Ramos (cell line): ENCODE results near the gene CTBP1.

Experiments used
- in situ Hi-C: fragments of 300-500 bp; cut with MboI; formaldehyde crosslinking; loops from one replicate; pipeline ENCODE4 v1.14.3; 2022; ENCODE audit warnings: low sequenced_read_pairs; ENCODE audit not compliant: unreplicated experiment

CTBP1 gene

DNA sequence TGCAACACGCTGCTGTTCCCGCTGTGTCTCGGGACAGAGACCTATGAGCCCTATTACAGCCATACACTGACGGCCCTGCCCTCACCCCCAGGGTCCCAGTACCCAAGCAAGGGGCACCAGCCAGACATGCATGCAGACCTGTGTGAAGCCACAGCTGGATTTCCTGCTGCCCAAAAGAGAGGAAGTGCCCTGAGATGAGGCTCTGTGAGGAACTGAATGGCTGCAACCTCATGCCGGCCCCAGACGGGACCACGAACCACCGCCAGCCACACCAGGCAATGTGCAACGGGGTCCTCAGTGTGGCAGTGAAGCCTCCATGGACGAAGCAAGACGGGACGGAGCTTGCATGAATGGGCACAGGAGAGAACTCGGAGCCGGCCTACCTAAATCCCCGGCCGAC, 21.1 kb downstream of the CTBP1 start:
- in situ Hi-C loops, result no loop called here

- in situ Hi-C loops, result no loop called here
Observed at GRCh38 chr4:1226598-1226997, 22.3 kb downstream of the CTBP1 start.

GRCh38 chr4:1226144-1226481, 22.8 kb downstream of the CTBP1 start:
- in situ Hi-C loops, result no loop called here

GRCh38 chr4:1225272-1226143, 23.4 kb downstream of the CTBP1 start:
- in situ Hi-C loops, result no loop called here

- in situ Hi-C loops, result no loop called here
Observed at GRCh38 chr4:1223841-1224809, 24.8 kb downstream of the CTBP1 start.

GRCh38 chr4:1222938-1223690, 25.8 kb downstream of the CTBP1 start:
- in situ Hi-C loops, result no loop called here

- in situ Hi-C loops, result no loop called here
Observed at GRCh38 chr4:1222036-1222789, 26.7 kb downstream of the CTBP1 start.

DNA sequence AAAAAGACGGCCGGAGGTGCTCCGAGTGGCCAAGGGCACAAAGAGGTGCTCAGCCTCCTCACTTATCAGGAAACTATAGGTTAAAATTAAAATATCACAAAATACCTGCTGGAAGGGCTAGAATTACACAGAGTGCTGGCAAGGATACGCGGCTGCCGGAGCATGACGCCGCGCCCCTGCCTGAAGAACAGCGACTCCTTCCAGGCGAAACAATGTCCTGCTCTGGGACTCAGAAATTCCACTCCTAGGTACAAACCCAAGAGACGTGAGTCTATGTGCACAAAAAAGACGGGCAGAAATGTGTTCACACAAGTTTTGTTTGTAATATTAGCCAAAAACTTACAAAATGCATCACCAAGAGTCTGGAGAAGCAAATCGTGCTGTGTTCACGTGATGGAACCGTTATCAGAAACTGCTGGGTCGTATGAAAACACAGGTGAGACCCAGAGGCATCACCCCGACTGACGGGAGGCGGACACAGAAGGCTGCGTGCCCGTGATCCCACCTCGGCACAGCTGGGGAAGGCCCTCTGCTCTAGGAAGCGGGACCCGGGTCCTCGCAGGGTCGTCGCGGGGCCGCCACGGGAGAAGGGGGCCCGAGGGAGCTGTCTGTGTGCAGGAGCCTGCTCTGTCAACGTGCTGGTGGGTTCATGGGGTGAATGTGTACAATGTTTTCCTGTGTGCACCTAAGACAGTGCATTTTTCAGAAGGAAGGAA, 27.6 kb downstream of the CTBP1 start:
- in situ Hi-C loops, result no loop called here

DNA sequence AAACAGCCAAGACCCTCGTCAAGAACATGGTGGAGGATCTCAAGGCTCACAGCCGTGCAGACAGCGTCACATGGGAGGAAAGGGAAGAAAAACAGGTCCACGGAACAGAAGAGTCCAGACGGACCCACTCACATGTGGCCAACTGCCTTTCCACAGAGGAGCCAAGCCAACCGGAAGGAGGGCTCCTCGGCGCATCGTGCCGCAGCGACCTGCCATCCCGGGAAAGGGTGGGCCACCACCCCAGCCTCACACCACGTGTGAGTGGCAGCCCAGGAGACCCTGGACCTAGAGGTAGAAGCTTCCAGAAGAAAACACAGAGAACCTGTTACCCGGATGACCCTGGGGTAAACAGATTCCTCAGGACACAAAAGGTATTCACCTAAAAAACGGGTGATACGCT, 28.4 kb downstream of the CTBP1 start:
- in situ Hi-C loops, result no loop called here

GRCh38 chr4:1219566-1219950, 29.4 kb downstream of the CTBP1 start:
- in situ Hi-C loops, result no loop called here

GRCh38 chr4:1218634-1219565, 30.0 kb downstream of the CTBP1 start:
- in situ Hi-C loops, result no loop called here

DNA sequence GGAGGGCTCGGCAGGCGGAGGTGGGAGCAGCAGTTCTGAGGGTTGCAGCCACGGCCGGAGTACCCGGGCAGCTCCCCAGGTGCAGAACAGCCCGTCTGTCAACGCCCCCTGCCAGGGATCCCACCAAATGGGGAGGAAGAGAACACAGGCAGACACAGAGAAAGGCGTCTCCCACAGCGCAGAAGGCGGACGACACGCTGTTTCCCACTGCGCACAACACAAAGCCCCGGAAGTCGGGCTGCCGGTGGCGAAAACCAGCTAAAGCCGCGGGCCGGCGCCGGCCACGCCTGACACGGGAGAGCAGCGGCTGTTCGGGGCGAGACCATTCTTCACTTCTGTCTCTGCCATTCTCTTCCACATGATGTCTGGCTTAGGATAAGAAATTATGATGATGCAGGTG, 31.6 kb downstream of the CTBP1 start:
- in situ Hi-C loops, result no loop called here

- in situ Hi-C loops, result no loop called here
Observed at GRCh38 chr4:1216869-1217294, 32.0 kb downstream of the CTBP1 start.

DNA sequence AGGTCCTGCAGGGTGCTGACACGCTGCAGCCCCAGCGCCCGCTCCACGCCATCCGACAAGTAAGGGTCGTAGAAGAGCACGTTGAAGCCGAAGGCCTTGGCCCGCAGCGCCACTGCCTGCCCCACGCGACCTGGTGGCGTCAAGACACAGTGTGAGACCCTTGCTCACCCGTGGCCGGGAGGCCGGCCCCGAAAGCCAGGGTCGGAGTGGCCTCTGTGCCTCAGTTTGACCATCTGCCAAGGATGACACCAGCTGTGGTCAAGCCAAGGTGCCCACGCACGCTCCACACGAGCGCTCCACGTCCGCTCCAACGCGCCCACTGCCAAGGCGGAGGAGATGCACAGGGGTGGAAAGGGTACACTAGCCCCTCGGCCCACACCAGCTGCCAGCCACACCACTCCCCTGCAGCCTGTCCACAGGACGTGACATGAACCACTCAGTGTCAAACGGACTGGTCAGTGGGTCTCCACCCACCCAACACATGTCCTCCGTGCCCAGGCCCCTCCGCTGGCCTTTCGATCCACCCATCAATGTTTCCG, 32.8 kb downstream of the CTBP1 start:
- in situ Hi-C loops, result no loop called here

DNA sequence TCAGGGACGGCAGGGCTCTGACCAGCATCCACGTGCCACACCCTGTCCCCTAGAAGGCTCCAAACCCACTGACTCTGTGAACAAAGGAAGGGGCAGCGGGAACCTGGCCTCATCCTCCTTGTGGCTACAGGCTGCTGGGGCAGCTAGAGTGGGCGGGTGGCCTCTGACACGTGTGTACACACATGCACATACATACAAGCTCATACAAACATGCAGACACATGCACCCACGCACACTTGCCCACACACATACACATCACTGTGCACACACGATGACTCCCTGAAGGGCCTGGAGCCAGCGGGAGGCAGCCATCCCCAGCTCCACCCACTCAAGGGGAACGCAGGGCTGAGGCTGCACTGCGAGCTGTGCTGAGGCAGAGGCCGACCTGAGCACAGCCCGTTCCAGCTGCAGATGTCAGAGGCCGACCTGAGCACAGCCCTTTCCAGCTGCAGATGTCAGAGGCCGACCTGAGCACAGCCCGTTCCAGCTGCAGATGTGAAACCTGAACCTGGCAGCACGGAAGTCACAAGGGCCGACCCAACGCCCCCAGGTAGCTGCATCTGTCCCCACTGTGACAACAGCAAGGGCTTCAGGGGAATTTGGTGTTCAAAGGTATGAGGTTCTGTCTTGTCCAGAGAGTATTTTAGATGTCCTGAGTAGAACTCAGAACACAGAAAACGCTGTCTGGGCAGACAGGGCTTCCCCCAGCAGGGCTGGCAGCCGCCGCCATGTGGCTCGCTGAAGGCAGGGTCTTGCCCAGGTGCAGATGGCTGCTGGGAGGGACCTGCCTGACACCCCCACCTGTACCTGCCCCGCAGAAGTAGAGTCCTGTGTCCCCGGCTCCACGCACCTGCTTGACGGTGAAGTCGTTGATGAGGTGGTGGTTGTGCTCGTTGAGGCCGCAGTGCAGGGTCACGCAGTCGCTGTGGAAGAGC, 33.5 kb downstream of the CTBP1 start:
- in situ Hi-C loops, result no loop called here

- in situ Hi-C loops, result no loop called here
Observed at GRCh38 chr4:1214101-1215095, 34.5 kb downstream of the CTBP1 start.
